Cardiac septum (tissue), 1 donor: Measurements from ENCODE around the gene CHRDL1. TPM values are rescaled to one million over a fixed set of nuclear protein-coding genes. Genes with fewer than 3 reads are reported as not detected.

Experiments
- DNase-seq: peaks from one replicate; pipeline ENCODE4 v3.0.0-alpha.2; 2020; ENCODE audit warnings: low spot score
- intact Hi-C: fragments of 100-400 bp; cut with DNase I; formaldehyde crosslinking; loops from one replicate; pipeline ENCODE4 v1.14.0; 2022
- total RNA-seq: library from RNA; stranded (reverse); fragmentation: NEBNext Ultra II Directional; extraction: Animal tissue kit (Norgen Biotek cat#: 25700); gene quantifications from one replicate; pipeline ENCODE4 v1.2.1, GENCODE V29; 2021
- donor health status: DM: no; HTN: no; CAD: no.

CHRDL1 gene
- total RNA-seq, 1 donor from 2014 or later: 3.7 TPM

GRCh38 chrX:110745288-110745687 lies 50.3 kb downstream of the CHRDL1 start:
- no peak for DNase-seq
- intact Hi-C loops: no loop called here

DNA sequence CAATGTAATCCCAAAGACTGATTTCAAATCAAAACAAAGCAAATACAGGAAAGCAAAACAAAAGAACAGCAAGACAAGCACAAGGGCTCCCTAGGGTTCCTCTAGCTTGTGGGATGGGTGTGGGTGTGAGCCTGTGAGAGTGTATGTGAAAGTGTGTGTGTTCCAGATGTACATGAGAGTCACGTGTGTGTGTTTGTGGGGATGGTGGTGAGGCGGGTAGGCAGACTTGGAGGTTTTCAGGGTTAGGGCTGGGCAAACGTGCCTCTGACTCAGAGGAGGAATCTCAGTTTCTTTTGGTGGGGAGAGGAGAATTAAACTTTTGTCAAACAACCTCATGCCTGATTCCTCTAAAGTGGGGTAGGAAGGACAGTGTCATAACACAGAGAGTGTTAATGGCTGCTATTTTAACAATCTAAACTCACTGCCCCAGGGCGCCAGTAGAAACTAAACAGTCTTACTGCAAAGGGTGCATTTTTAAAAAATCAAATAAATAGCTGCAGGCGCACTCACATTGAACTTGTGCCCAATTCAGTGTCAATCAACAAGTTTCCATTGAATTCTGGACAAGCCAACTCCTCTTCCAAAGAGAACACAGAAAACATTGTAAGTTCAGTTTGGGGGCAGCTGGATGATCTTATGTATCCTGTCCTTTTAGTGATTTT lies 51.8 kb downstream of the CHRDL1 start:
- DNase-seq: no peak
- intact Hi-C loops: no loop called here

- DNase-seq: no peak
- intact Hi-C loops: no loop called here
Measured at GRCh38 chrX:110741213-110741796, 54.3 kb downstream of the CHRDL1 start.

DNA sequence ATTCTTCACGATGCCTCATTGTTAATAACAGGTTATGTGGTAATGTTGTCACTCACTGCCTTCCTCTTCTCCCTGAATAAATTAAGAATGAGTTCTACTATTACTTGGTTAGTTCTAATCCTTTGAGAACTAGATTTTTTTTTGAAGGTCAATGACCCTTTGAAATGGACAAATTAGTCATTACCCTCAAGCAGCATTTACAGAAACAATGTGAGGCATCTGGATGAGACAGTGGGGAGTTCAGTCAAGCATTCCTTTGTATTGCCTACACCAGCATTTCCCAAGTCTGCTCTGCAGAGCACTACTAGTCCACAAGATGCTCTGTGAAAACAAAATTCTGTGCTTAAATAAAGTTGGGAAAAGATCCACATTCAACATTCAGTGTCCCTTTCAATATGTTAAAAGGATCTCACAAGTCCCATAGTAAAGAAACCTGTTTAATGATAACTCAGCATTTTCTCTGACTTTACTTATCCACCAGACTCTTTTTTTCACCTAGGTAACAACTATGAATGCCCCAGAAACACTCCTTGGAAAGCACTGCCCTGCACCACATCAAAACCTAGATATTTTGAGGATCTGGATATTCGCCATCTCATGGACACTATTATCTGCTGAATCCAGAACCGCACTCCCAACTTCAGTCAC lies 60.6 kb downstream of the CHRDL1 start:
- intact Hi-C loops: no loop called here
- DNase-seq: no peak

DNA sequence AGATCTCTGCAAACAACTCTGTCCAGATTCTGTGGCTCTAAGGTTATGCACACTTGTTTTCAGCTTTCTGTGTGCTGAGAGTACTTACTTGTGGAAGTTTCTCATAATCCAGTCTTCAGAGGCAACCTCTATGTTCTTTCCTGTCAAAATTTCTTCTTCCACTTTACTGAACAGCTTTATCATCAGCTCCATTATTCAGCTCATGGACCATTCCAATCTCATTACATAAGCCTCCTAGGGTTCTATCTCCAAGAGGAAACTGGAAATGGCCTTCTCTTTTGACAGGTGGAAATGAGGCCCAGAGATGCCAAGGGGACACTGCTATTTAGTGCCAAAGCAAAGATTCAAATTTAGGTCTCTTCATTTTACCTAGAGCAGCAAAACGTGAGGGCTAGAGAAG lies 61.3 kb downstream of the CHRDL1 start:
- DNase-seq: no peak
- intact Hi-C loops: no loop called here

GRCh38 chrX:110733166-110733565 lies 62.5 kb downstream of the CHRDL1 start:
- intact Hi-C loops: no loop called here
- DNase-seq: no peak

- no peak for DNase-seq
- intact Hi-C loops: no loop called here
Measured at GRCh38 chrX:110732266-110732665, 63.4 kb downstream of the CHRDL1 start.

GRCh38 chrX:110723844-110724243 lies 71.8 kb downstream of the CHRDL1 start:
- no peak for DNase-seq
- intact Hi-C loops: no loop called here

DNA sequence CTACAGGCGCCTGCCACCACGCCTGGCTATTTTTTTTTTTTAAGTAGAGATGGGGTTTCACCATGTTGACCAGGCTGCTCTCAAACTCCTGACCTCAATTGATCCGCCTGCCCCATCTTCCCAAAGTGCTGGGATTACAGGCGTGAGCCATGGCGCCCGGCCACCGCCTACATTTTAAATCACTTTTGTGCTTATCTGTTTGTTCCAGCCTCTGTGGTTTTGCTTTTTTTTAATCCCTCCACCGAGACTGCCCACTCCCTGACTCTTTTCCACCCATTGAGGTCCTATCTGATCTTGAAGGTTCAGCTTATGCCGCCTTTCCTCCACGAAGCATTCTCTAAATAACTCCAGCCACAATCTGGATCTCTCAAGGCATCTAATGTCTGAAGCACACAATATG lies 73.5 kb downstream of the CHRDL1 start:
- intact Hi-C loops: no loop called here
- no peak for DNase-seq

GRCh38 chrX:110713666-110714065 lies 82.0 kb downstream of the CHRDL1 start:
- no peak for DNase-seq
- intact Hi-C loops: no loop called here

GRCh38 chrX:110706446-110706845 lies 89.2 kb downstream of the CHRDL1 start:
- no peak for DNase-seq
- intact Hi-C loops: no loop called here

GRCh38 chrX:110703641-110704040 lies 92.0 kb downstream of the CHRDL1 start:
- no peak for DNase-seq
- intact Hi-C loops: no loop called here

GRCh38 chrX:110699109-110699508 lies 96.5 kb downstream of the CHRDL1 start:
- no peak for DNase-seq
- intact Hi-C loops: no loop called here

DNA sequence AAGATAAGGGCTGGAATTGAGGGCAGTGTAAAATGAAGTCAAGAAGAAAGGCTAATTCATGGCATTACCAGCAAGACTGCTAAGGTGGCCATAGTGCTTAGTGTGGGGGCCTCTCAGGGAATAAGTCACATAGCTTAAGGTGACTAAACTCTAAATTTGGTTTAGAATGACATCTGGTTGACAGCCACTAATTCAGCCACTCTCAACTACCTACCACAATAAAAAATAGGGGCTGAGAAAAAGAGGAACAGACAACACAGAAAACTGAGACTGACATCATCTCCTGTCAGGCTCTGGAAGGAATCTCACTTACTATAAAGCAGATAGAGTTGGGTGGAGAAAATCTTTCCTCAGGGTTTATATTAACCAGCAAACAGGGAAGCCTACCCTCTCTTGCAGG lies 96.9 kb downstream of the CHRDL1 start:
- DNase-seq: no peak
- intact Hi-C loops: no loop called here

DNA sequence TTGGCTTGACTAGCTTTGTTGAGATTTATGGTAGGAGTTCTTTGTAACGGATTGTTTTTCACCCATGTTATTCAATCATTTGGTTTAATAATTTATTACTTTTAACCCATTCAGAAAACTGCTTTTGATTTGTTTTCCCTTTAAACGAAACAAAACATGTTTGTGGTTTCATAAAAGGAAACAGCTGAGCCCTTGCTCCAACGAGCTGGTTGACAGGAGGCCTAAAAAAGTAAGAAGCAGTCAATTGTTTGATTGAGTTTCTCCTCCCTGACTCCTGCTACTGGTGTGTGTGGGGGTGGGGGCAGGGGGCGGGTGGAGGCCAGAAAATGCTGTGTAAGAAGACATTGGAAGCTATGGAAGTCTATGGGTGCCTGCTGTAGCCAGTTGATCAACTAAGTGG lies 102.8 kb downstream of the CHRDL1 start:
- no peak for DNase-seq
- intact Hi-C loops: no loop called here

- no peak for DNase-seq
- intact Hi-C loops: no loop called here
Measured at GRCh38 chrX:110691446-110691845, 104.2 kb downstream of the CHRDL1 start.

GRCh38 chrX:110684653-110685052 lies 111.0 kb downstream of the CHRDL1 start:
- intact Hi-C loops: no loop called here
- DNase-seq: no peak

DNA sequence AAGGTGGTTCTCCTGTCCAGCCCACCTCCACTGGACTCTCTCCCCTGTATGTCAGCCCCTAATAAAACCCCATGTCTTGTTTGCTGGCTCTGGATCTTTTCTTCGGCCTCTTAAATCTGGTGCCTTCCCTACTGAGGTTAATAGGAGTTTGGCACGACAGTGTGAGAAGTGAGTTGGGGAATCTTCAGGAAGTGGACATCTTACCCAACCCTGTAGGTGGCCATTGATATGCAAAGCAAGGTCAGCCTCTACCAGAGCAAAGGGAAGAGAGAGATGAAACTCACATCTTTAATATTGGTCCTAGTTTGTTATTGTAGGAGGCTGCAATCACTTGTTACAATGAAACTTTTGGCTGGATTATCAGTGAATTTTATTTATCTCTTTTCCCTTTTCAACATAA lies 111.7 kb downstream of the CHRDL1 start:
- intact Hi-C loops: no loop called here
- DNase-seq: no peak

DNA sequence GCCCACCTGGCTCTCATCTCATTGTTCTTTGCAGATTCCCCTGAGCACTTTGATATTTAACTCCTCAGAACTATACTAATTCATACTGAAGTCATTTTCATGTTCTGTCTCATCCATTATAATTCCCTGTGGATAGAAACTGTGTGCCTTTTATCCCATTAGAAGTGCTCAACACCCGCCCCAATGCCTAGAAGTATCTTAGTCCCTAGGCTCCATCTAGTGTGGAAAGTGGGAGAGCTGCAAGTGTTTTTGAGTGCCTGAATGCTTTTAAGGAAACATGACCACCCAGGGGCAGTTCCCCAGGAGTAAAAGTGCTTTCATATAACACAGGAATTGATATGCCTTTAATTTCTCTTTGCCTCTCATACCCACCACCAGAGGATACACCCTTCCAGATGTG lies 117.0 kb downstream of the CHRDL1 start:
- no peak for DNase-seq
- intact Hi-C loops: no loop called here

- intact Hi-C loops: no loop called here
Measured at GRCh38 chrX:110675886-110676285, 119.7 kb downstream of the CHRDL1 start.

GRCh38 chrX:110671068-110671803 lies 124.4 kb downstream of the CHRDL1 start:
- intact Hi-C loops: no loop called here
- DNase-seq: no peak

More at GRCh38 chrX:110675886-110676285, 119.7 kb downstream of the CHRDL1 start:
- DNase-seq: no peak
